Progenitor cell of endocrine pancreas (in vitro differentiated cells): Measurements from ENCODE around the gene TPPP3. TPM values are rescaled to one million over a fixed set of nuclear protein-coding genes. Genes with fewer than 3 reads are reported as not detected.
"Not testable (repeated sequence)": the region's sequence is repeated elsewhere in the genome, so short reads cannot be mapped to it uniquely, and the experiment has no call there.

ENCODE experiments used
- DNase-seq: peaks from one replicate; pipeline ENCODE4 v3.0.0; 2021; ENCODE audit warnings: low spot score; ENCODE audit not compliant: unreplicated experiment
- H3K27ac Mint-ChIP-seq: 2 replicates; pipeline ENCODE4 v1.8.0; 2021; ENCODE audit warnings: mild to moderate bottlenecking, moderate library complexity, mixed read lengths
- H3K27me3 Mint-ChIP-seq: 2 replicates; pipeline ENCODE4 v1.8.0; 2021; ENCODE audit warnings: mixed read lengths
- H3K36me3 Mint-ChIP-seq: 2 replicates; pipeline ENCODE4 v1.8.0; 2022; ENCODE audit warnings: mixed read lengths; ENCODE audit not compliant: insufficient read depth
- H3K4me1 Mint-ChIP-seq: 2 replicates; pipeline ENCODE4 v1.8.0; 2021; ENCODE audit warnings: low read depth, mixed read lengths
- H3K4me3 Mint-ChIP-seq: 2 replicates; pipeline ENCODE4 v1.8.0; 2021; ENCODE audit warnings: low read depth, mild to moderate bottlenecking, moderate library complexity, mixed read lengths
- H3K9me3 Mint-ChIP-seq: 2 replicates; pipeline ENCODE4 v1.8.0; 2021; ENCODE audit warnings: low read depth, mixed read lengths
- CTCF ChIP-seq: fragments of 200-600 bp; sonication (generic); IDR thresholded peaks from one replicate; pipeline ENCODE4 v1.5.0; 2021; ENCODE audit warnings: antibody characterized with exemption, mild to moderate bottlenecking; ENCODE audit not compliant: unreplicated experiment
- total RNA-seq: library from RNA; stranded (reverse); gene quantifications from 2 replicates; pipeline ENCODE4 v1.2.1, GENCODE V29; 2021

The TPPP3 gene
- total RNA-seq, 1 donor from 2014 or later = 17.5 TPM

GRCh38 chr16:67386861-67387455 lies 6.3 kb downstream of the TPPP3 start:
- peaks cover 1% of the 10 kb centered on the region for H3K36me3 Mint-ChIP-seq
- H3K4me1 Mint-ChIP-seq = no peaks in the 10 kb centered on the region
- TF ChIP-seq CTCF = no peak
- no peaks in the 10 kb centered on the region for H3K9me3 Mint-ChIP-seq
- no peak overlapping the region for H3K27ac Mint-ChIP-seq
- DNase-seq = no peak
- H3K4me3 Mint-ChIP-seq = no peak overlapping the region
- peaks cover 29% of the 10 kb centered on the region for H3K27me3 Mint-ChIP-seq

GRCh38 chr16:67384778-67385510 lies 8.4 kb downstream of the TPPP3 start:
- Mint-ChIP-seq H3K36me3 (peaks cover 1% of the 10 kb centered on the region), H3K27me3 (peaks cover 23% of the 10 kb centered on the region), H3K9me3 (no peaks in the 10 kb centered on the region), H3K27ac (no peak overlapping the region), H3K4me3 (no peak overlapping the region), H3K4me1 (no peaks in the 10 kb centered on the region)
- no peak for DNase-seq
- no peak for TF ChIP-seq CTCF

- no peak for DNase-seq
- Mint-ChIP-seq H3K27me3 (peaks cover 19% of the 10 kb centered on the region), H3K9me3 (no peaks in the 10 kb centered on the region), H3K4me3 (no peak overlapping the region), H3K27ac (no peak overlapping the region), H3K4me1 (peaks cover 4% of the 10 kb centered on the region), H3K36me3 (no peaks in the 10 kb centered on the region)
- no peak for TF ChIP-seq CTCF
These were observed 10.0 kb downstream of the TPPP3 start for GRCh38 chr16:67383284-67383683.

- DNase-seq = no peak
- H3K36me3 Mint-ChIP-seq = no peaks in the 10 kb centered on the region
- no peak overlapping the region for H3K4me3 Mint-ChIP-seq
- no peaks in the 10 kb centered on the region for H3K9me3 Mint-ChIP-seq
- H3K27me3 Mint-ChIP-seq = peaks cover 3% of the 10 kb centered on the region
- H3K4me1 Mint-ChIP-seq = peaks cover 12% of the 10 kb centered on the region
- TF ChIP-seq CTCF = no peak
- no peak overlapping the region for H3K27ac Mint-ChIP-seq
These were observed 14.7 kb downstream of the TPPP3 start for GRCh38 chr16:67378642-67379041.

GRCh38 chr16:67376012-67376411 lies 17.3 kb downstream of the TPPP3 start:
- not testable (repeated sequence) for H3K27me3 Mint-ChIP-seq, DNase-seq, H3K9me3 Mint-ChIP-seq, H3K4me3 Mint-ChIP-seq, H3K27ac Mint-ChIP-seq, H3K36me3 Mint-ChIP-seq
- peaks cover 12% of the 10 kb centered on the region for H3K4me1 Mint-ChIP-seq

- peak; percentile 38 for TF ChIP-seq CTCF
- DNase-seq = no peak
- no peaks in the 10 kb centered on the region for H3K9me3 Mint-ChIP-seq
- peaks cover 4% of the 10 kb centered on the region for H3K4me1 Mint-ChIP-seq
- H3K27me3 Mint-ChIP-seq = peaks cover 3% of the 10 kb centered on the region
- no peaks in the 10 kb centered on the region for H3K36me3 Mint-ChIP-seq
- no peak overlapping the region for H3K27ac Mint-ChIP-seq
- H3K4me3 Mint-ChIP-seq = no peak overlapping the region
These were observed 20.6 kb downstream of the TPPP3 start for GRCh38 chr16:67372664-67373063.
